ENCODE measurements around the gene CXCL11.
"Not testable (repeated sequence)": the region's sequence is repeated elsewhere in the genome, so short reads cannot be mapped to it uniquely, and the experiment has no call there.

CXCL11 gene

DNA sequence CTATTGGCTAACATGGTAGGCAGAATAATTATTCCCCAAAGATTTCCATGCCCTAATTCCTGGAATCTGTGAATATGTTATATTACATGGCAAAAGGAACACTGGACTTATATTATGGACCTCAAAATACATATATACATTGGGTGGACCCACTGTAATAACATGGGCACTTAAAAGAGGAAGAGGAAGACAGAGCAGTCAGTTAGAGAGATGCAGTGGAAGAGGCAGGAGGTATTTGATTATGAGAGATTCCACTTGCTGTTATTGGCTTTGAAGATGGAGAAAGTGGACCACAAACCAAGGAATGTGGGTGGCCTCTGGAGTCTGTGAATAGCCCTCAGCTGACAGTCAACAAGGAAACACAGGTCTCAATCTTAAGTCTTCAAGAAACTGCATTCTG lies 24.6 kb upstream of the CXCL11 start:
- Histone ChIP-seq H3K9ac (ENCODE audit: low read length) (no peak overlapping the region), H3K27ac (ENCODE audit: low read depth, low read length) (no peak overlapping the region), H3K27me3 (ENCODE audit: control insufficient read depth in 1 of 2, insufficient read depth in 2 of 2, low read length in 2 of 2) (peaks cover 0 to 8% of the 10 kb centered on the region in 2 donors), H3K36me3 (ENCODE audit: insufficient read depth, low read length) (no peaks in the 10 kb centered on the region), H3K4me3 (ENCODE audit: low read depth in 1 of 2, low read length in 2 of 2) (no peak overlapping the region), H3K4me1 (ENCODE audit: insufficient read depth, low read length) (no peaks in the 10 kb centered on the region), H3K9me3 (ENCODE audit: low read length) (no peaks in the 10 kb centered on the region)

DNA sequence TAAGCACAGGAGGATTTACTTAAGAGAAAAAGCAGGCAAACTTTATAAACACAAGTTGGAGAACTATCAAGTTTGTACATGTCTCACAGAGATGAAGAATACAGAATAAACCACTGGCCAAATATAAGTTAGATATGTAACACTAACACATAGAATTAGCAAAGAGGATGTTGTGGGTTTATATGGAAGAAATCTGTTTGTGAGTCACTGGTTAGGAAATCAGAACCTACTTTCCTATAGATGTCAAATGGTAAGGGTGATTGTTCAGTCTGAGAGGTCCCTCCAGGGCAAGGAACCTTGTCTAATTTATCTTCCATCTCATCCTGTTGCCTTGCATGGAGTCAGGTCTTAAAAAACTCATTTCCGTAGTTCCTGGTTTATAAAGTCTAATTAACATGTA lies 23.9 kb upstream of the CXCL11 start:
- Histone ChIP-seq H3K4me3 (ENCODE audit: low read depth in 1 of 2, low read length in 2 of 2) (no peak overlapping the region), H3K9ac (ENCODE audit: low read length) (no peak overlapping the region), H3K27me3 (ENCODE audit: control insufficient read depth in 1 of 2, insufficient read depth in 2 of 2, low read length in 2 of 2) (peaks cover 0 to 11% of the 10 kb centered on the region in 2 donors), H3K27ac (ENCODE audit: low read depth, low read length) (no peak overlapping the region), H3K36me3 (ENCODE audit: insufficient read depth, low read length) (no peaks in the 10 kb centered on the region), H3K9me3 (ENCODE audit: low read length) (no peaks in the 10 kb centered on the region), H3K4me1 (ENCODE audit: insufficient read depth, low read length) (no peaks in the 10 kb centered on the region)

DNA sequence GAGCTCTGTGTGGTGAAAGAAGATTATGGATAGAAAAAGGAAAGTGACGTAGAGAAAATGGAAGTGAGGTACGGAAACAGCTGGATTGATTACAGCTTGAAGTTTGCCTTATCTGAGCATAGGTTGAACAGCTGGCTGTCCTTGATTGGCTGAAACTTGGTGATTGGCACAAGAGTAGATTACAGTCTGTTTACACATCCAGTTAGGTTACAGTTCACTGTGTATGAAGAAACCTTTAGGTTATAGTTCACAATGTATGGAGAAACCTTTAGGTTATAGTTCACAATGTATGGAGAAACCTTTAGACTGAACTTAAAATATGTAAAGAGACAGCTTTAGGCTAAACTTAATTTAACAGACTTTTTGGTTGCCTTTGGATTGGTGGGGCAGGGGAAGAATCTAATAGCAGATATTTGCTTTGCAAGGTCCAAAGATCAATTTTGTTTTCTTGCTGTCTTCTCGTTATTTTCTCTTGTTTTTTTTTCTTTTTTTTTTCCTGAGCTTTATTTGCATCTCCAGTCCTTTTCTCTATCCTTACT lies 23.1 kb upstream of the CXCL11 start:
- H3K27ac ChIP-seq (ENCODE audit: low read depth, low read length), result no peak overlapping the region
- no peak overlapping the region for H3K9ac ChIP-seq (ENCODE audit: low read length)

DNA sequence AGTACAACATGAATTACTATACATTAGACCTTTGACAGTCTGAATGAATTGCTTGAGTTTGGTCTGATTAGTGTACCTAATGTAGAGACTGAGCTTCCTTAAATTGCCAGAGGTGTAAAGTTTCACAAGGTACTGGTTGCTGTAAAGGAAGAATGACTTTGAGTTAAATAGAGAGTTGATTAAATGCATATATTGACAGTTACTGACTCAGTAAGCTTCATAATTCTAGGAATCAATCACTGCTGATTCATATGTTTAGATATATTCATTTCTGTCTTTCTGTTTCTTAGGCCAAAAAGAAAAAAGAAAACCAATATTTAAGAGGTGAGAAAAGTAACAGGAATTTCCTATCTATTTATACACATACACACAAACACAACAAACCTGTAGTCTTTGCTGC lies 22.4 kb upstream of the CXCL11 start:
- no peaks in the 10 kb centered on the region for H3K4me1 ChIP-seq (ENCODE audit: insufficient read depth, low read length)
- no peaks in the 10 kb centered on the region for H3K36me3 ChIP-seq (ENCODE audit: insufficient read depth, low read length)
- H3K9ac ChIP-seq (ENCODE audit: low read length), result no peak overlapping the region
- H3K27me3 ChIP-seq (ENCODE audit: control insufficient read depth in 1 of 2, insufficient read depth in 2 of 2, low read length in 2 of 2), result peaks cover 0 to 11% of the 10 kb centered on the region in 2 donors
- H3K27ac ChIP-seq (ENCODE audit: low read depth, low read length), result no peak overlapping the region
- H3K4me3 ChIP-seq (ENCODE audit: low read depth in 1 of 2, low read length in 2 of 2), result no peak overlapping the region
- no peaks in the 10 kb centered on the region for H3K9me3 ChIP-seq (ENCODE audit: low read length)

More for the DNA sequence above, 23.1 kb upstream of the CXCL11 start:
- H3K9me3 ChIP-seq (ENCODE audit: low read length), result no peaks in the 10 kb centered on the region
- H3K4me3 ChIP-seq (ENCODE audit: low read depth in 1 of 2, low read length in 2 of 2), result no peak overlapping the region
- H3K27me3 ChIP-seq (ENCODE audit: control insufficient read depth in 1 of 2, insufficient read depth in 2 of 2, low read length in 2 of 2), result peaks cover 0 to 11% of the 10 kb centered on the region in 2 donors
- no peaks in the 10 kb centered on the region for H3K4me1 ChIP-seq (ENCODE audit: insufficient read depth, low read length)
- no peaks in the 10 kb centered on the region for H3K36me3 ChIP-seq (ENCODE audit: insufficient read depth, low read length)

DNA sequence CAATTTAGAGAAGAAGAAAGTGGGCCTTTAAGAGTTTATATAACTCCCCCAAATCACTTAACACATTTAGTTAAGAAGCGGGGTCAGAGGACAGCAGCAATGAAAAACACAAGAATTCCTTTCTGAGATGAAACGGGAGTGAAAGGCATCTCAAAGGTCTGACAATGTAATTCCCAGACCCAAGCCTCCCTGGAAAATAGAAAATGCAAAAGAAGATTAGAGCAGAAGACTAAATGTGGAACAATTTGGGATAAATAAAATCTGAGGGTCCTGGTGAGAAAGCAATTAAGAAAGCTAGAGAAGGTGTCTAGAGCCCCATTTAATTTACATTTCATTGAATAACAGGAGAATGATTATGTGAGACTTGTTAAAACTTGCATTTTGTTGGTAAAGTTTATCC lies 19.6 kb upstream of the CXCL11 start:
- peaks cover 0 to 11% of the 10 kb centered on the region in 2 donors for H3K27me3 ChIP-seq (ENCODE audit: control insufficient read depth in 1 of 2, insufficient read depth in 2 of 2, low read length in 2 of 2)

DNA sequence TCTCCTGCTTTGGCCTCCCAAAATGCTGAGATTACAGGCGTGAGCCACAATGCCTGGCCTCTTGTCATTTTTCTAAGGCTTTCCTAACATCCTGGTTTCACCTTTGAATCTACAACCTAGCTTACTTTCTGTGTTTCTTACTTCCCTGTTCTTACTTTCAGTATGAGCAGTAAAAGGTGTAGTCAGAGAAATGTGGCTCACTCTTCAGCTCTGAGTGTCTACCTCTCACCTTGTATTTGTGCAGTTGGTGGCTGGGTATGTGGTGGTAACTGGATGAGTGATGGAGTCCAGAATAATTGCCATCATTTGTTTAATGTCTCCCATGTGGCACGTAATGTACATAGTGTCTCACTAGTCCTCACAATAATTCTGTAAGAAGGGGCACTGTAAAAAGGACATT lies 19.1 kb upstream of the CXCL11 start:
- H3K36me3 ChIP-seq (ENCODE audit: insufficient read depth, low read length), result no peaks in the 10 kb centered on the region
- H3K27ac ChIP-seq (ENCODE audit: low read depth, low read length), result no peak overlapping the region
- no peaks in the 10 kb centered on the region for H3K4me1 ChIP-seq (ENCODE audit: insufficient read depth, low read length)
- H3K27me3 ChIP-seq (ENCODE audit: control insufficient read depth in 1 of 2, insufficient read depth in 2 of 2, low read length in 2 of 2), result peaks cover 0 to 11% of the 10 kb centered on the region in 2 donors
- H3K4me3 ChIP-seq (ENCODE audit: low read depth in 1 of 2, low read length in 2 of 2), result no peak overlapping the region
- H3K9me3 ChIP-seq (ENCODE audit: low read length), result no peaks in the 10 kb centered on the region
- H3K9ac ChIP-seq (ENCODE audit: low read length), result no peak overlapping the region

More for the DNA sequence above, 19.6 kb upstream of the CXCL11 start:
- H3K4me3 ChIP-seq (ENCODE audit: low read depth in 1 of 2, low read length in 2 of 2), result no peak overlapping the region
- H3K4me1 ChIP-seq (ENCODE audit: insufficient read depth, low read length), result no peaks in the 10 kb centered on the region
- H3K36me3 ChIP-seq (ENCODE audit: insufficient read depth, low read length), result no peaks in the 10 kb centered on the region
- H3K9ac ChIP-seq (ENCODE audit: low read length), result no peak overlapping the region
- H3K9me3 ChIP-seq (ENCODE audit: low read length), result no peaks in the 10 kb centered on the region
- H3K27ac ChIP-seq (ENCODE audit: low read depth, low read length), result no peak overlapping the region

DNA sequence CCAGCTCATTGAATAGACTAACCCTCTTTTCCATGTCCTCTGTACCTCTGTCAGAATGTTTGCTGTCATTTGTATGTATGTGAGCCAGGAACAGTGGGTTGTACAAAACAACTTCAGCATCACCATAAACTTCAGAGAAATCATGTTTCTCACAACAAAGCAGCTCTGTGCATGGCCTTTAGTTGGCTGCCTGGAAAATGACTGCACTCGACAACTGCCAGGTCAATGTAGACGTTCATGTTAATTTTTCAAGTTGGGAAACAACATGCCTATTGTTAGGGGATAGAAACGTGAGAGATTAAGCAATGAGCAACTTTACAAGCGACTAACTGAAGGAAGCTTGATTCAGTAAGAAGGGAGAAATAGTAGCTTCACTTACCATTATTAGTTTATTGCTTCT lies 17.9 kb upstream of the CXCL11 start:
- no peak overlapping the region for H3K27ac ChIP-seq (ENCODE audit: low read depth, low read length)
- no peaks in the 10 kb centered on the region for H3K9me3 ChIP-seq (ENCODE audit: low read length)
- H3K27me3 ChIP-seq (ENCODE audit: control insufficient read depth in 1 of 2, insufficient read depth in 2 of 2, low read length in 2 of 2), result peaks cover 0 to 11% of the 10 kb centered on the region in 2 donors
- H3K36me3 ChIP-seq (ENCODE audit: insufficient read depth, low read length), result no peaks in the 10 kb centered on the region
- H3K4me3 ChIP-seq (ENCODE audit: low read depth in 1 of 2, low read length in 2 of 2), result no peak overlapping the region
- no peak overlapping the region for H3K9ac ChIP-seq (ENCODE audit: low read length)
- H3K4me1 ChIP-seq (ENCODE audit: insufficient read depth, low read length), result no peaks in the 10 kb centered on the region

DNA sequence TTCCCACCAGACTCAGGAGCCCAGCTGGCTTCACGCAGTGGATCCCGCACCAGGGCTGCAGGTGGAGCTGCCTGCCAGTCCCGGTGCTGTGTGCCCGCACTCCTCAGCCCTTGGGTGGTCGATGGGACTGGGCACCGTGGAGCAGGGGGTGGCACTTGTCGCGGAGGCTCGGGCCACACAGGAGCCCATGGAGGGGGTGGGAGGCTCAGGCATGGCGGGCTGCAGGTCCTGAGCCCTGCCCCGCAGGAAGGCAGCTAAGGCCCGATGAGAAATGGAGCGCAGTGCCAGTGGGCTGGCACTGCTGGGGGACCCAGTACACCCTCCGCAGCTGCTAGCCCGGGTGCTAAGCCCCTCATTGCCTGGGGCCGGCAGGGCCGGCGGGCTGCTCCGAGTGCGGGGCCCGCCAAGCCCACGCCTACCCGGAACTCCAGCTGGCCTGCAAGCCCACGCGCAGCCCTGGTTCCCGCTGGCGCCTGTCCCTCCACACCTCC lies 14.7 kb upstream of the CXCL11 start:
- H3K9ac ChIP-seq (ENCODE audit: low read length); H3K27me3 ChIP-seq (ENCODE audit: control insufficient read depth in 1 of 2, insufficient read depth in 2 of 2, low read length in 2 of 2); H3K4me1 ChIP-seq (ENCODE audit: insufficient read depth, low read length); H3K9me3 ChIP-seq (ENCODE audit: low read length); H3K36me3 ChIP-seq (ENCODE audit: insufficient read depth, low read length); H3K27ac ChIP-seq (ENCODE audit: low read depth, low read length); H3K4me3 ChIP-seq (ENCODE audit: low read depth in 1 of 2, low read length in 2 of 2): not testable (repeated sequence)

DNA sequence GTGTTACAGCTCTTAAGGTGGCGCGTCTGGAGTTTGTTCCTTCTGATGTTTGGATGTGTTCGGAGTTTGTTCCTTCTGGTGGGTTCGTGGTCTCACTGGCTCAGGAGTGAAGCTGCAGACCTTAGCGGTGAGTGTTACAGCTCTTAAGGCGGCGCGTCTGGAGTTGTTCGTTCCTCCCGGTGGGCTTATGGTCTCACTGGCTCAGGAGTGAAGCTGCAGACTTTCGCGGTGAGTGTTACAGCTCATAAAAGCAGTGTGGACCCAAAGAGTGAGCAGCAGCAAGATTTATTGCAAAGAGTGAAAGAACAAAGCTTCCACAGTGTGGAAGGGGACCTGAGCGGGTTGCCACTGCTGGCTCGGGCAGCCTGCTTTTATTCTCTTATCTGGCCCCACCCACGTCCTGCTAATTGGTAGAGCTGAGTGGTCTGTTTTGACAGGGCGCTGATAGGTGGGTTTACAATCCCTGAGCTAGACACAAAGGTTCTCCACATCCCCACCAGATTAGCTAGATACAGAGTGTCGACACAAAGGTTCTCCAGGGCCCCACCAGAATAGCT lies 14.1 kb upstream of the CXCL11 start:
- not testable (repeated sequence) for H3K9me3 ChIP-seq (ENCODE audit: low read length); H3K36me3 ChIP-seq (ENCODE audit: insufficient read depth, low read length); H3K4me3 ChIP-seq (ENCODE audit: low read depth in 1 of 2, low read length in 2 of 2); H3K27me3 ChIP-seq (ENCODE audit: control insufficient read depth in 1 of 2, insufficient read depth in 2 of 2, low read length in 2 of 2); H3K9ac ChIP-seq (ENCODE audit: low read length); H3K4me1 ChIP-seq (ENCODE audit: insufficient read depth, low read length); H3K27ac ChIP-seq (ENCODE audit: low read depth, low read length)

DNA sequence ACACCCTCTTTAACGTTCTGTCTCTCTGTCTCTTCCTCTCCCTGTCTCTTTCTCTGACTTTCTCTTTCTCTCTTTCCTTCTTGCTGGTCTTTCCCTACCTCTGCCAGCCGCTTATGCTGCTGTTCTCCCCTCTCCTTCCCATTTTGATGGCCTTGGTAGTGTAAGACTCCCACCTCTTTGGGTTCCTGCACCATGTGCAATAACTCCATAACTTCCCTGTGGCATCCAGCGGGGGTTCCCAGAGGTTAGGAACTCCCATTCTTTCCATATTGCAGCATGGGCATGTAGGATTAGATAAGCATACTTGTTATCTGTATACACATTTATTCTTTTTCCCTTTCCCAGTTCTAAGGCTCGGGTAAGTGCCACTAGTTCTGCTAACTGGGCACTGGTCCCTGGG lies 8.8 kb upstream of the CXCL11 start:
- not testable (repeated sequence) for H3K9me3 ChIP-seq (ENCODE audit: low read length); H3K9ac ChIP-seq (ENCODE audit: low read length); H3K4me1 ChIP-seq (ENCODE audit: insufficient read depth, low read length); H3K27ac ChIP-seq (ENCODE audit: low read depth, low read length); H3K27me3 ChIP-seq (ENCODE audit: control insufficient read depth in 1 of 2, insufficient read depth in 2 of 2, low read length in 2 of 2); H3K36me3 ChIP-seq (ENCODE audit: insufficient read depth, low read length); H3K4me3 ChIP-seq (ENCODE audit: low read depth in 1 of 2, low read length in 2 of 2)

DNA sequence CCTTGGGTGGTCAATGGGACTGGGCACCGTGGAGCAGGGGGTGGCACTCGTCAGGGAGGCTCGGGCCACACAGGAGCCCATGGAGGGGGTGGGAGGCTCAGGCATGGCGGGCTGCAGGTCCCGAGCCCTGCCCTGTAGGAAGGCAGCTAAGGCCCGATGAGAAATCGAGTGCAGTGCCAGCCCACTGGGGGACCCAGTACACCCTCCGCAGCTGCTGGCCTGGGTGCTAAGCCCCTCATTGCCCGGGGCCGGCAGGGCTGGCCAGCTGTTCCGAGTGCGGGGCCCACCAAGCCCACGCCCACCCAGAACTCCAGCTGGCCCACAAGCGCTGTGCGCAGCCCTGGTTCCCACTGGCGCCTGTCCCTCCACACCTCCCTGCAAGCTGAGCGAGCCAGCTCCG lies 7.4 kb upstream of the CXCL11 start:
- H3K9ac ChIP-seq (ENCODE audit: low read length); H3K4me1 ChIP-seq (ENCODE audit: insufficient read depth, low read length); H3K27me3 ChIP-seq (ENCODE audit: control insufficient read depth in 1 of 2, insufficient read depth in 2 of 2, low read length in 2 of 2); H3K4me3 ChIP-seq (ENCODE audit: low read depth in 1 of 2, low read length in 2 of 2); H3K36me3 ChIP-seq (ENCODE audit: insufficient read depth, low read length); H3K27ac ChIP-seq (ENCODE audit: low read depth, low read length); H3K9me3 ChIP-seq (ENCODE audit: low read length): not testable (repeated sequence)

DNA sequence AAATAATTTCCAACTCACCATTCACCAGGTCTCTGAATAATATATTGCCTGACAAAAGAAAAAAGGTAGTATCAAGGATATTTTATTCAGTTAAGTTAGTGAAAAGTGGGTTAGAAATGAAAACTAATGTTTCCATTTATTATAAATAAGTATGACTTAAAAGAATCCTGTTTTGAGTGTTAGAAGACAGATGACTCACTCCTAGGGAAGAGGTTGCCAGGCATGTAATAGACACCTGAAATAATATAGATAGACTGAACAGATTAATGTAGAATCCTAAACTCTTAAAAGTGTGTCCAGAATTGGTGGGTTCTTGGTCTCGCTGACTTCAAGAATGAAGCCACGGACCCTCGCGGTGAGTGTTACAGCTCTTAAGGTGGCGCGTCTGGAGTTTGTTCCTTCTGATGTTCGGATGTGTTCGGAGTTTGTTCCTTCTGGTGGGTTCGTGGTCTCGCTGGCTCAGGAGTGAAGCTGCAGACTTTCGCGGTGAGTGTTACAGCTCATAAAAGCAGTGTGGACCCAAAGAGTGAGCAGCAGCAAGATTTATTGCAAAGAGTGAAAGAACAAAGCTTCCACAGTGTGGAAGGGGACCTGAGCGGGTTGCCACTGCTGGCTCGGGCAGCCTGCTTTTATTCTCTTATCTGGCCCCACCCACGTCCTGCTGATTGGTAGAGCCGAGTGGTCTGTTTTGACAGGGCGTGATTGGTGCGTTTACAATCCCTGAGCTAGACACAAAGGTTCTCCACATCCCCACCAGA lies 6.5 kb upstream of the CXCL11 start:
- not testable (repeated sequence) for H3K9ac ChIP-seq (ENCODE audit: low read length); H3K27me3 ChIP-seq (ENCODE audit: control insufficient read depth in 1 of 2, insufficient read depth in 2 of 2, low read length in 2 of 2); H3K27ac ChIP-seq (ENCODE audit: low read depth, low read length); H3K9me3 ChIP-seq (ENCODE audit: low read length); H3K4me3 ChIP-seq (ENCODE audit: low read depth in 1 of 2, low read length in 2 of 2); H3K36me3 ChIP-seq (ENCODE audit: insufficient read depth, low read length); H3K4me1 ChIP-seq (ENCODE audit: insufficient read depth, low read length)

All from muscle layer of colon (tissue), 2 donors.